Peyer's patch (tissue), 4 donors: Measurements from ENCODE around the gene DNASE1L3.

Source experiments
- CTCF ChIP-seq, 6 experiments: fragments of 450-650 bp in 4 of 6; fragments of 200-600 bp in 2 of 6; sonication (generic) in 1 of 6; IDR thresholded peaks; one replicate each; pipeline ENCODE4 v1.5.1; 2017 to 2019; ENCODE audit warnings: antibody characterized with exemption in 6 of 6, mild to moderate bottlenecking in 3 of 6, moderate library complexity in 1 of 6
- POLR2A ChIP-seq, 2 donors: fragments of 450-650 bp; IDR thresholded peaks; one replicate each; pipeline ENCODE4 v1.5.1; 2017; ENCODE audit warnings: antibody characterized with exemption in 2 of 2, mild to moderate bottlenecking in 2 of 2, moderate library complexity in 2 of 2

GRCh38 chr3:58176827-58177489 is 33.8 kb downstream of the DNASE1L3 start:
- TF ChIP-seq CTCF (IDR thresholded peaks at IDR 0.05) (no peak), POLR2A (IDR thresholded peaks at IDR 0.05) (no peak)
